SU-DHL-6 (cell line): ENCODE data around the gene CHIA.

ENCODE experiments used
- H2AFZ ChIP-seq: fragments of 200-600 bp; sonication (generic); 2 replicates; pipeline ENCODE4 v1.6.1; 2014; ENCODE audit warnings: low read depth, mild to moderate bottlenecking, moderate library complexity, mixed read lengths, antibody characterized with exemption, low read length; ENCODE audit not compliant: severe bottlenecking
- H3F3A ChIP-seq: fragments of 200-600 bp; shearing (Covaris generic); 2 replicates; pipeline ENCODE4 v1.6.0; 2016; ENCODE audit warnings: antibody characterized with exemption, mild to moderate bottlenecking; ENCODE audit not compliant: insufficient read depth
- H3K27ac ChIP-seq: fragments of 200-600 bp; sonication (generic); 2 replicates; pipeline ENCODE4 v1.5.1; 2016; ENCODE audit warnings: low read depth, mild to moderate bottlenecking, low read length, moderate library complexity, mixed read lengths
- H3K27me3 ChIP-seq: fragments of 200-600 bp; sonication (generic), shearing (Covaris generic); 2 replicates; pipeline ENCODE4 v1.6.0; 2014; ENCODE audit warnings: mild to moderate bottlenecking, low read length
- H3K36me3 ChIP-seq: fragments of 200-600 bp; sonication (generic); 2 replicates; pipeline ENCODE4 v1.6.1; 2014; ENCODE audit warnings: mild to moderate bottlenecking, low read length, mixed read lengths
- H3K4me2 ChIP-seq: fragments of 300-600, 200-600 bp; shearing (Covaris generic), sonication (generic); 2 replicates; pipeline ENCODE4 v1.6.0; 2014; ENCODE audit warnings: low read length, low read depth, mild to moderate bottlenecking; ENCODE audit not compliant: poor library complexity, severe bottlenecking
- H3K4me3 ChIP-seq: fragments of 200-600 bp; sonication (generic); 2 replicates; pipeline ENCODE4 v1.5.1; 2014; ENCODE audit warnings: antibody characterized with exemption, low read length, mild to moderate bottlenecking, mixed read lengths; ENCODE audit not compliant: insufficient read depth, poor library complexity, severe bottlenecking
- H3K79me2 ChIP-seq: fragments of 200-600 bp; sonication (generic); 2 replicates; pipeline ENCODE4 v1.6.1; 2014; ENCODE audit warnings: mild to moderate bottlenecking, low read length, moderate library complexity; ENCODE audit not compliant: insufficient read depth
- H3K9ac ChIP-seq: fragments of 200-600 bp; sonication (generic); 2 replicates; pipeline ENCODE4 v1.7.0; 2014; ENCODE audit warnings: mild to moderate bottlenecking, low read length
- H3K9me2 ChIP-seq: fragments of 200-600 bp; sonication (generic); replicated peaks from 2 replicates; pipeline ENCODE4 v1.6.1; 2014; ENCODE audit warnings: low read length; ENCODE audit not compliant: insufficient read depth
- H3K9me3 ChIP-seq: fragments of 200-600 bp; sonication (generic); 2 replicates; pipeline ENCODE4 v1.6.1; 2014; ENCODE audit warnings: low read length, mixed read lengths; ENCODE audit not compliant: insufficient read depth
- H4K20me1 ChIP-seq: fragments of 200-600 bp; sonication (generic); 2 replicates; pipeline ENCODE4 v1.6.1; 2014; ENCODE audit warnings: low read depth, mild to moderate bottlenecking, antibody characterized with exemption, low read length, moderate library complexity, mixed read lengths
- EZH2phosphoT487 ChIP-seq: fragments of 200-600 bp; sonication (generic), shearing (Covaris generic); conservative IDR thresholded peaks from 2 replicates; pipeline ENCODE4 v1.6.1; 2018; ENCODE audit warnings: mild to moderate bottlenecking, antibody characterized with exemption, low read length, moderate library complexity, mixed read lengths
- TF ChIP-seq, protein P1 (sequence below): fragments of 200-600 bp; sonication (generic); IDR thresholded peaks from one replicate; pipeline ENCODE4 v1.5.1; 2017; ENCODE audit warnings: antibody characterized with exemption, mild to moderate bottlenecking, low read length, moderate library complexity; ENCODE audit not compliant: insufficient read depth, poor library complexity, severe bottlenecking

CHIA gene

GRCh38 chr1:111346089-111346885, 55.6 kb downstream of the CHIA start:
- Histone ChIP-seq H3K9ac (peak overlapping the region; percentile 53), H2AFZ (peak overlapping the region; percentile 94), H4K20me1 (no peaks in the 10 kb centered on the region), H3K79me2 (no peaks in the 10 kb centered on the region), H3F3A (no peaks in the 10 kb centered on the region), H3K27ac (no peak overlapping the region; the same call in 1 of the 2 replicates), H3K27me3 (no peaks in the 10 kb centered on the region), H3K4me3 (peak overlapping the region; percentile 57), H3K4me2 (peak overlapping the region; percentile 80), H3K36me3 (no peaks in the 10 kb centered on the region), H3K9me2 (no peaks in the 10 kb centered on the region), H3K9me3 (no peaks in the 10 kb centered on the region)
- TF ChIP-seq, protein P1, sequence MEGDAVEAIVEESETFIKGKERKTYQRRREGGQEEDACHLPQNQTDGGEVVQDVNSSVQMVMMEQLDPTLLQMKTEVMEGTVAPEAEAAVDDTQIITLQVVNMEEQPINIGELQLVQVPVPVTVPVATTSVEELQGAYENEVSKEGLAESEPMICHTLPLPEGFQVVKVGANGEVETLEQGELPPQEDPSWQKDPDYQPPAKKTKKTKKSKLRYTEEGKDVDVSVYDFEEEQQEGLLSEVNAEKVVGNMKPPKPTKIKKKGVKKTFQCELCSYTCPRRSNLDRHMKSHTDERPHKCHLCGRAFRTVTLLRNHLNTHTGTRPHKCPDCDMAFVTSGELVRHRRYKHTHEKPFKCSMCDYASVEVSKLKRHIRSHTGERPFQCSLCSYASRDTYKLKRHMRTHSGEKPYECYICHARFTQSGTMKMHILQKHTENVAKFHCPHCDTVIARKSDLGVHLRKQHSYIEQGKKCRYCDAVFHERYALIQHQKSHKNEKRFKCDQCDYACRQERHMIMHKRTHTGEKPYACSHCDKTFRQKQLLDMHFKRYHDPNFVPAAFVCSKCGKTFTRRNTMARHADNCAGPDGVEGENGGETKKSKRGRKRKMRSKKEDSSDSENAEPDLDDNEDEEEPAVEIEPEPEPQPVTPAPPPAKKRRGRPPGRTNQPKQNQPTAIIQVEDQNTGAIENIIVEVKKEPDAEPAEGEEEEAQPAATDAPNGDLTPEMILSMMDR: peak; percentile 18
- TF ChIP-seq EZH2phosphoT487: no peak

DNA sequence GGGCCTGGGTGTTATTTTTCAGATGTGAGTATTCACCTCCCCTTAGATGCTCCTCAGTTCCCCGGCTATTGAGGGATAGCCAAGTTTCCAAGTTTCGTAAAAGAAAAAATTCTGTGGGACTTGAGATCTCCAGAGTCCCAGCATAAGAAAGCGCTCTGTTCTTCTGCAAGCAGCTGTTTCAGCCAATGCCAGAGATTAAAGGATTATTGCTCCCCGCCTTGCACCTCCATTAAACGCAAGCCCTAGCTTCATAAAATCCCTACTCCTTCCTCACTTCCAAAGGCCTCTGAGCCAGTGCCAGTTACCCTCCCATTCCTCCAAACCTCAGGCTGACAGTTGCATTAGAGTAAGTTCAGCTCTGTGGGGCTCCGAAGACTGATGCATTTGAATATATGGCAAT, 56.4 kb downstream of the CHIA start:
- H3K9me2 ChIP-seq: no peaks in the 10 kb centered on the region
- H3K36me3 ChIP-seq: no peaks in the 10 kb centered on the region
- no peak overlapping the region for H3K27ac ChIP-seq
- H3F3A ChIP-seq: no peaks in the 10 kb centered on the region
- no peaks in the 10 kb centered on the region for H3K27me3 ChIP-seq
- no peak overlapping the region for H3K9ac ChIP-seq
- no peaks in the 10 kb centered on the region for H3K79me2 ChIP-seq
- no peak overlapping the region for H2AFZ ChIP-seq
- no peaks in the 10 kb centered on the region for H3K9me3 ChIP-seq
- peak overlapping the region; percentile 80 for H3K4me2 ChIP-seq
- H4K20me1 ChIP-seq: no peaks in the 10 kb centered on the region
- no peak for TF ChIP-seq EZH2phosphoT487
- TF ChIP-seq, protein P1: no peak
- no peak overlapping the region for H3K4me3 ChIP-seq

- Histone ChIP-seq H3K4me3 (no peak overlapping the region), H3F3A (no peaks in the 10 kb centered on the region), H3K27me3 (no peaks in the 10 kb centered on the region), H3K9me2 (no peaks in the 10 kb centered on the region), H3K4me2 (no peak overlapping the region), H3K79me2 (no peaks in the 10 kb centered on the region), H3K9me3 (no peaks in the 10 kb centered on the region), H3K27ac (no peak overlapping the region), H3K36me3 (no peaks in the 10 kb centered on the region), H3K9ac (no peak overlapping the region), H2AFZ (no peak overlapping the region), H4K20me1 (no peaks in the 10 kb centered on the region)
- TF ChIP-seq, protein P1: no peak
- TF ChIP-seq EZH2phosphoT487: no peak
Measured at GRCh38 chr1:111351700-111352099, 61.0 kb downstream of the CHIA start.
